GM12891 (cell line): ENCODE data around the gene NUTM2E.
"Not testable (repeated sequence)": the region's sequence is repeated elsewhere in the genome, so short reads cannot be mapped to it uniquely, and the experiment has no call there.

Experiments
- PAX5 ChIP-seq: IDR thresholded peaks from 2 replicates; pipeline ENCODE4 v1.6.1; 2011; ENCODE audit warnings: low read length, moderate library complexity, mild to moderate bottlenecking; ENCODE audit not compliant: insufficient read depth, severe bottlenecking
- POLR2A ChIP-seq: IDR thresholded peaks from 2 replicates; pipeline ENCODE4 v1.6.1; 2011; ENCODE audit warnings: low read depth, low read length, control low read depth
- POLR2AphosphoS5 ChIP-seq: IDR thresholded peaks from 2 replicates; pipeline ENCODE4 v1.6.1; 2011; ENCODE audit warnings: low read depth, low read length, control low read depth
- TAF1 ChIP-seq: IDR thresholded peaks from 2 replicates; pipeline ENCODE4 v1.6.1; 2011; ENCODE audit warnings: low read depth, low read length, control low read depth

DNA sequence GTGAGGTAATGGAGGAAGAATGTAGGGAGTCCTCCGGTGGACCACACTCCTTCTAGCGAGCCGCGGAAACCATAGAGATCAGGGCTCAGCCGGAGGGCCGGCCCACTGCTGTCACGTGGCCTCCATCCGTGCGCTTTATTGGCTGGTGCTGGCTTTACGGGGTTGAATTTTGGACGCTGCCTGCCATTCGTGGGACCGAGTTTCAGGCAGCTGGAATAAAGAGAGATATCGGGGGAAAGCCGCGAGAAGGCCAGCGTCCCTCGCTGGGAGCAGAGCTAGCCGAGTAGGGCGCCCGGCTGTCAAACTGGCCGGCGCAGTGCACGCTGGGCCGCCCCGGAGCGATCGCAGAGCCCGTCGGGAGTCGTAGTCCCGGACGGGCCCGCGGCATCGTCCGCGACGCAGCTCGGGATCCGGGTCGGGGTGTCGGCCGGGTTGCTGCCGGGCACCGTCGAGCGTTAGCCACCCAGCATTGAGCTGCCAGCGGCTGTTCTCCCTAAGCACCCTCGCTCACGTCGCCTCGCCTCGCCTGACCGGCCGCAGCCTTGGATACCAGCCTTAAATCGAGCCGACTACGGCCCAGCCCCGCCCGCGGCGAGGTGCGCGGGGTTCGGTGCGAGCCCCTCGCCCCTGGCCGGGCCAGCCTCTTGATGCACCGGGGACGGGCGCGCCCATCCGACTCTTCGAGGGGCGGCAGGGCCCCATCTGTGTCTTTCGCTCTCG is at the start of gene NUTM2E:
- not testable (repeated sequence) for TF ChIP-seq POLR2AphosphoS5, POLR2A, TAF1, PAX5
